ENCODE data around the gene BACE2.
"Not testable (repeated sequence)": the region's sequence is repeated elsewhere in the genome, so short reads cannot be mapped to it uniquely, and the experiment has no call there.

Gene BACE2

DNA sequence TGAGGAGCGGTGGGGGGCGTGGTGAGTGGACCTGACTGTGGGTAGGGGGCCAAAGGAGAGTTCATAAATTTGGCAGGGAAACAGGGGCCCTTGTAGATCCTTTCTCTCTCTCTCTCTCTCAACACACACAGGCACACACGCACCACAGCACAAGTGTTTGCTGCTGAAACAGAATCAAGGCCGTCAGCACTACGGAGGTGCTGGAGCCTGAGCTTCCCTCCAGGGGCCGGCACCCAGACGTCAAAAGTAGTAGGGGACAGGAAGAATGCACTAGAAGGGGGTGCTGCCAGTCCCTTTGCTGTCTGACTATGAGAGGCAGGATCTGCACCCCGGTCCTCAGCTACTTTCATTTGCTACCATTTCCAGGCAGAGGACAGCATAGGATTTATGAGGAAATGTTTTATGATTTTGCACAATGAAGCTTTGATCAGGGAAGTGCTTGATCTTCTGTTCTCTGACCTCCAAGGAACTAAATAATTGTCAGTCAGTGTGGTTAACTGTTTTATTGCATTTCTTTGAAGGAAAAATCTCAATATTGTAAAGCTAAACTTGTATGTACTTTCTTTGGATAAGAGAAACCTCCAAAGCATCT, 74.4 kb downstream of the BACE2 start (continued):
- TF ChIP-seq, protein P1, sequence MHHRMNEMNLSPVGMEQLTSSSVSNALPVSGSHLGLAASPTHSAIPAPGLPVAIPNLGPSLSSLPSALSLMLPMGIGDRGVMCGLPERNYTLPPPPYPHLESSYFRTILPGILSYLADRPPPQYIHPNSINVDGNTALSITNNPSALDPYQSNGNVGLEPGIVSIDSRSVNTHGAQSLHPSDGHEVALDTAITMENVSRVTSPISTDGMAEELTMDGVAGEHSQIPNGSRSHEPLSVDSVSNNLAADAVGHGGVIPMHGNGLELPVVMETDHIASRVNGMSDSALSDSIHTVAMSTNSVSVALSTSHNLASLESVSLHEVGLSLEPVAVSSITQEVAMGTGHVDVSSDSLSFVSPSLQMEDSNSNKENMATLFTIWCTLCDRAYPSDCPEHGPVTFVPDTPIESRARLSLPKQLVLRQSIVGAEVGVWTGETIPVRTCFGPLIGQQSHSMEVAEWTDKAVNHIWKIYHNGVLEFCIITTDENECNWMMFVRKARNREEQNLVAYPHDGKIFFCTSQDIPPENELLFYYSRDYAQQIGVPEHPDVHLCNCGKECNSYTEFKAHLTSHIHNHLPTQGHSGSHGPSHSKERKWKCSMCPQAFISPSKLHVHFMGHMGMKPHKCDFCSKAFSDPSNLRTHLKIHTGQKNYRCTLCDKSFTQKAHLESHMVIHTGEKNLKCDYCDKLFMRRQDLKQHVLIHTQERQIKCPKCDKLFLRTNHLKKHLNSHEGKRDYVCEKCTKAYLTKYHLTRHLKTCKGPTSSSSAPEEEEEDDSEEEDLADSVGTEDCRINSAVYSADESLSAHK (tag by site-specific recombination; IDR thresholded peaks at IDR 0.05) = no peak
- TF ChIP-seq ZNF776 (tag by site-specific recombination; IDR thresholded peaks at IDR 0.05; ENCODE audit: borderline replicate concordance) = no peak

DNA sequence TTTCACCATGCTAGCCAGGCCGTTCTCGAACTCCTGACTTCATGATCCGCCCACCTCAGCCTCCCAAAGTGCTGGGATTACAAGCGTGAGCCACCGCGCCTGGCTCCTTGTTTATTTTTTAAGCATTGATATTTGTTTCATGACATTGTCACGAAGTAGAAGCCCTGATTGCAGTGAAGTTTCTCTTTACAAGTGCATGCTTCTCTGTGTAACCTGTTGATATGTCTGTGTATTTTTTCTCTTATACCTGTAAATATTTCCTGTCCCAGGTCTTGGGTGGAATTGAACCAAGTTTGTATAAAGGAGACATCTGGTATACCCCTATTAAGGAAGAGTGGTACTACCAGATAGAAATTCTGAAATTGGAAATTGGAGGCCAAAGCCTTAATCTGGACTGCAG, 75.1 kb downstream of the BACE2 start:
- POLR2A ChIA-PET = no interaction called here
- Histone ChIP-seq H3K27ac (ENCODE audit: extremely low read depth, low read depth, low read length) (no peak overlapping the region), H3K9me3 (ENCODE audit: control insufficient read depth, insufficient read depth, low read depth, low read length) (no peaks in the 10 kb centered on the region), H3K36me3 (ENCODE audit: control insufficient read depth in 2 of 2, insufficient read depth in 1 of 2, low read length in 2 of 2) (peaks cover 10 to 13% of the 10 kb centered on the region in 2 experiments; a peak in 2 of 3 replicates), H3K4me1 (ENCODE audit: control insufficient read depth, insufficient read depth, low read length) (peaks cover 10% of the 10 kb centered on the region), H3K4me3 (ENCODE audit: low read depth, low read length) (no peak overlapping the region)
- TF ChIP-seq SCRT1 (tag by site-specific recombination; IDR thresholded peaks at IDR 0.05; ENCODE audit: borderline replicate concordance) (peak; percentile 58; the same call in 1 of the 2 replicates), GLIS2 (tag by site-specific recombination; IDR thresholded peaks at IDR 0.05) (no peak), ZNF514 (tag by site-specific recombination; IDR thresholded peaks at IDR 0.05) (no peak), SCRT2 (tag by site-specific recombination; IDR thresholded peaks at IDR 0.05) (peak; percentile 76), ZNF19 (tag by site-specific recombination; IDR thresholded peaks at IDR 0.05; ENCODE audit: low read depth) (no peak)
- TF ChIP-seq, protein P2, sequence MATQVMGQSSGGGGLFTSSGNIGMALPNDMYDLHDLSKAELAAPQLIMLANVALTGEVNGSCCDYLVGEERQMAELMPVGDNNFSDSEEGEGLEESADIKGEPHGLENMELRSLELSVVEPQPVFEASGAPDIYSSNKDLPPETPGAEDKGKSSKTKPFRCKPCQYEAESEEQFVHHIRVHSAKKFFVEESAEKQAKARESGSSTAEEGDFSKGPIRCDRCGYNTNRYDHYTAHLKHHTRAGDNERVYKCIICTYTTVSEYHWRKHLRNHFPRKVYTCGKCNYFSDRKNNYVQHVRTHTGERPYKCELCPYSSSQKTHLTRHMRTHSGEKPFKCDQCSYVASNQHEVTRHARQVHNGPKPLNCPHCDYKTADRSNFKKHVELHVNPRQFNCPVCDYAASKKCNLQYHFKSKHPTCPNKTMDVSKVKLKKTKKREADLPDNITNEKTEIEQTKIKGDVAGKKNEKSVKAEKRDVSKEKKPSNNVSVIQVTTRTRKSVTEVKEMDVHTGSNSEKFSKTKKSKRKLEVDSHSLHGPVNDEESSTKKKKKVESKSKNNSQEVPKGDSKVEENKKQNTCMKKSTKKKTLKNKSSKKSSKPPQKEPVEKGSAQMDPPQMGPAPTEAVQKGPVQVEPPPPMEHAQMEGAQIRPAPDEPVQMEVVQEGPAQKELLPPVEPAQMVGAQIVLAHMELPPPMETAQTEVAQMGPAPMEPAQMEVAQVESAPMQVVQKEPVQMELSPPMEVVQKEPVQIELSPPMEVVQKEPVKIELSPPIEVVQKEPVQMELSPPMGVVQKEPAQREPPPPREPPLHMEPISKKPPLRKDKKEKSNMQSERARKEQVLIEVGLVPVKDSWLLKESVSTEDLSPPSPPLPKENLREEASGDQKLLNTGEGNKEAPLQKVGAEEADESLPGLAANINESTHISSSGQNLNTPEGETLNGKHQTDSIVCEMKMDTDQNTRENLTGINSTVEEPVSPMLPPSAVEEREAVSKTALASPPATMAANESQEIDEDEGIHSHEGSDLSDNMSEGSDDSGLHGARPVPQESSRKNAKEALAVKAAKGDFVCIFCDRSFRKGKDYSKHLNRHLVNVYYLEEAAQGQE (tag by site-specific recombination; IDR thresholded peaks at IDR 0.05) = no peak
- CTCF ChIA-PET = interaction anchor here (0.6 to 1.0 kb wide), 2 partner anchors 74 to 88 kb away, joined by 3 read pairs; no protein-coding TSS in a partner anchor

DNA sequence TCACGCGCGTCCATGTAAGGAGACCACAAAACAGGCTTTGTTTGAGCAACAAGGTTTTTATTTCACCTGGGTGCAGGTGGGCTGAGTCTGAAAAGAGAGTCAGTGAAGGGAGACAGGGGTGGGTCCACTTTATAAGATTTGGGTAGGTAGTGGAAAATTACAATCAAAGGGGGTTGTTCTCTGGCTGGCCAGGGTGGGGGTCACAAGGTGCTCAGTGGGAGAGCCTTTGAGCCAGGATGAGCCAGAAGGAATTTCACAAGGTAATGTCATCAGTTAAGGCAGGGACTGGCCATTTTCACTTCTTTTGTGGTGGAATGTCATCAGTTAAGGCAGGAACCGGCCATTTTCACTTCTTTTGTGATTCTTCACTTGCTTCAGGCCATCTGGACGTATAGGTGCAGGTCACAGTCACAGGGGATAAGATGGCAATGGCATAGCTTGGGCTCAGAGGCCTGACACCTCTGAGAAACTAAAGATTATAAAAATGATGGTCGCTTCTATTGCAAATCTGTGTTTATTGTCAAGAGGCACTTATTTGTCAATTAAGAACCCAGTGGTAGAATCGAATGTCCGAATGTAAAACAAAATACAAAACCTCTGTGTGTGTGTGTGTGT, 76.4 kb downstream of the BACE2 start:
- POLR2A ChIA-PET; H3K27ac ChIP-seq (ENCODE audit: extremely low read depth, low read depth, low read length); H3K4me3 ChIP-seq (ENCODE audit: low read depth, low read length); H3K9me3 ChIP-seq (ENCODE audit: control insufficient read depth, insufficient read depth, low read depth, low read length): not testable (repeated sequence)
- CTCF ChIA-PET = interaction anchor here (1.0 kb wide), 1 partner anchor 75 kb away, joined by 3 read pairs; no protein-coding TSS in a partner anchor
- Histone ChIP-seq H3K4me1 (ENCODE audit: control insufficient read depth, insufficient read depth, low read length) (peaks cover 14% of the 10 kb centered on the region), H3K36me3 (ENCODE audit: control insufficient read depth in 2 of 2, insufficient read depth in 1 of 2, low read length in 2 of 2) (peaks cover 8 to 17% of the 10 kb centered on the region in 2 experiments; a peak in 2 of 3 replicates)

DNA sequence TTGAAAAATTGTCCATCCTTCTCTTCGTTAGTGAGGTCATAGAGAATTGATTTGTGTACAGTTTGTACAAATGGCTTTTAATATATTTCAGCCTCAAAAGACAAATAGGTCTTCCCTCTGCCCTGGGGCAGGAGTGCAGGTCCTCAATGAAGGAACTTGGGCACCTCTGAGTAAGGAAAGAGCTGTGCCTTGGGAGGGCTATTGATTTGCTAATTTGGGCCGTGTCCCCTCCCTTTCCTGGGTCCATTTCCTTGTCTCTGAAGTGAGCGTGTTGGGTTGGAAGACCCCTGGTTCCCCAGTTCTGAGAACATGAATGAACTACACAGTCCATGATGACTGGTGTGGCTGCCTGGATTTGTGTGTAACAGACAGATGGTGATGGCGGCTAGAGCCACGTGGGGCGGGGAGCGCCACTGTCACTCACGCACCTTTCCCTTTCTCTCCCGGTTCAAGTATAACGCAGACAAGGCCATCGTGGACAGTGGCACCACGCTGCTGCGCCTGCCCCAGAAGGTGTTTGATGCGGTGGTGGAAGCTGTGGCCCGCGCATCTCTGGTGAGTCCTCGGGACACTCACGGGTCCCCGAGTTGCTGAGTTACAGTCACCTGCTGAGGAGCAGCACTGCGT, 77.7 kb downstream of the BACE2 start:
- TF ChIP-seq ZNF433 (tag by site-specific recombination; IDR thresholded peaks at IDR 0.05; ENCODE audit: low read depth) (no peak), ZBTB7A (tag by site-specific recombination; IDR thresholded peaks at IDR 0.05; ENCODE audit: low read depth) (no peak)
- H3K4me1 ChIP-seq (ENCODE audit: control insufficient read depth, insufficient read depth, low read length) = peaks cover 14% of the 10 kb centered on the region
- CTCF ChIA-PET = no interaction called here
- H3K36me3 ChIP-seq (ENCODE audit: control insufficient read depth in 2 of 2, insufficient read depth in 1 of 2, low read length in 2 of 2) = peaks cover 7 to 19% of the 10 kb centered on the region in 2 experiments; a peak in 2 of 3 replicates
- H3K27ac ChIP-seq (ENCODE audit: extremely low read depth, low read depth, low read length) = no peak overlapping the region
- no peaks in the 10 kb centered on the region for H3K9me3 ChIP-seq (ENCODE audit: control insufficient read depth, insufficient read depth, low read depth, low read length)
- POLR2A ChIA-PET = no interaction called here
- H3K4me3 ChIP-seq (ENCODE audit: low read depth, low read length) = no peak overlapping the region
